Kidney epithelial cell (primary cell): ENCODE measurements around the gene CLCN3. TPM values are rescaled to one million over a fixed set of nuclear protein-coding genes. Genes with fewer than 3 reads are reported as not detected.

Experiments
- DNase-seq: peaks from one replicate; pipeline ENCODE4 v3.0.0-alpha.2; 2010; ENCODE audit warnings: low read depth
- H3K27me3 ChIP-seq: 2 replicates; pipeline ENCODE4 v1.6.0; 2011; ENCODE audit warnings: low read length; ENCODE audit not compliant: control insufficient read depth, insufficient read depth
- H3K36me3 ChIP-seq: 2 replicates; pipeline ENCODE4 v1.5.1; 2011; ENCODE audit warnings: low read length; ENCODE audit not compliant: control insufficient read depth, insufficient read depth
- H3K4me3 ChIP-seq: 2 replicates; pipeline ENCODE4 v1.5.1; 2011; ENCODE audit warnings: low read depth, mild to moderate bottlenecking, control low read depth, low read length
- total RNA-seq: library from RNA; depleted of rRNA; stranded (reverse); fragments of >200 nt; gene quantifications from 2 replicates; pipeline ENCODE4 v1.2.3, GENCODE V29; 2015
- TF ChIP-seq, protein P1 (sequence below): IDR thresholded peaks from 2 replicates; pipeline ENCODE4 v1.5.1; 2011; ENCODE audit warnings: mild to moderate bottlenecking, moderate library complexity, low read length, control low read depth, inconsistent platforms; ENCODE audit not compliant: insufficient read depth, poor library complexity, severe bottlenecking

The CLCN3 gene
- total RNA-seq, 1 donor from 2014 or later, result 58.3 TPM

DNA sequence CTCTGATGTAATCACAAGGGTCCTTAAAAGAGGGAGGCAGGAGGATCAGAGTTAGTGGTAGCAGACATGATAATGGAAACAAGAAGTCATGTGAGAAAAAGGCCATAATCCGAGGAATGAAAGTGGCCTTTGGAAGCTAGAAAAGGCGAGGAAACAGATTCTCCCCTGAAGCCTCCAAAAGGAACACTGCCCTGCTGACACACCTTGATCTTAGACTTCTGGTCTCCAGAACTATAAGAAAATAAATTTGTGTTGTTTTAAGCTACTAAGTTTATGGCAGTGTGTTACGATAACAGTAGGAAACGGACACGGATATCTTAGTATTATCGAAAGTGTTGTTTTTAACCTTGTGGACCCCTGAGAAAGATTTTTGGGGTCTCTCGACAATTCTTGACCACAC, 24.4 kb downstream of the CLCN3 start:
- H3K27me3 ChIP-seq, result no peaks in the 10 kb centered on the region

DNA sequence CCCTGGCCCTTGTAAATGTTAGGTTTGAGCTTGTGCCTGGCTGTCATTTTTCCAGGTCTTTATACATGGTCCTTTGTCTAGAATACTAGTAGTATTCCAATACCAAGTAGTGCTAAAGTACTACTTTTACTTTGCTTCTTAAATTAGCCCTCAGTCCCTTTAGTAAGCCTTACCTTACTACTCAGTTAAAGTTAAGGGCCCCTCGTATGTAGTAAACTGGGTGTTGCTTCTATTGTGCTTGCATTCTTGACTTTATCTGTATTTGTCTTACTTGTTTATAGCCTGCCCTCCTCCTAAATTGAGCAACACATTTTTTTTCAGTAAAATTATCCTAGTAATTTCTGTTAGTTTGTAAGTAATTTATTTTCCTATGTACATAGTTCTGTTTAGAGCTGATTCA, 25.2 kb downstream of the CLCN3 start:
- H3K4me3 ChIP-seq, result no peak overlapping the region
- TF ChIP-seq, protein P1, sequence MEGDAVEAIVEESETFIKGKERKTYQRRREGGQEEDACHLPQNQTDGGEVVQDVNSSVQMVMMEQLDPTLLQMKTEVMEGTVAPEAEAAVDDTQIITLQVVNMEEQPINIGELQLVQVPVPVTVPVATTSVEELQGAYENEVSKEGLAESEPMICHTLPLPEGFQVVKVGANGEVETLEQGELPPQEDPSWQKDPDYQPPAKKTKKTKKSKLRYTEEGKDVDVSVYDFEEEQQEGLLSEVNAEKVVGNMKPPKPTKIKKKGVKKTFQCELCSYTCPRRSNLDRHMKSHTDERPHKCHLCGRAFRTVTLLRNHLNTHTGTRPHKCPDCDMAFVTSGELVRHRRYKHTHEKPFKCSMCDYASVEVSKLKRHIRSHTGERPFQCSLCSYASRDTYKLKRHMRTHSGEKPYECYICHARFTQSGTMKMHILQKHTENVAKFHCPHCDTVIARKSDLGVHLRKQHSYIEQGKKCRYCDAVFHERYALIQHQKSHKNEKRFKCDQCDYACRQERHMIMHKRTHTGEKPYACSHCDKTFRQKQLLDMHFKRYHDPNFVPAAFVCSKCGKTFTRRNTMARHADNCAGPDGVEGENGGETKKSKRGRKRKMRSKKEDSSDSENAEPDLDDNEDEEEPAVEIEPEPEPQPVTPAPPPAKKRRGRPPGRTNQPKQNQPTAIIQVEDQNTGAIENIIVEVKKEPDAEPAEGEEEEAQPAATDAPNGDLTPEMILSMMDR, result no peak
- H3K27me3 ChIP-seq, result no peaks in the 10 kb centered on the region
- DNase-seq, result no peak
- no peaks in the 10 kb centered on the region for H3K36me3 ChIP-seq

More for the DNA sequence above, 24.4 kb downstream of the CLCN3 start:
- DNase-seq, result no peak
- TF ChIP-seq, protein P1, result no peak
- no peaks in the 10 kb centered on the region for H3K36me3 ChIP-seq
- no peak overlapping the region for H3K4me3 ChIP-seq

DNA sequence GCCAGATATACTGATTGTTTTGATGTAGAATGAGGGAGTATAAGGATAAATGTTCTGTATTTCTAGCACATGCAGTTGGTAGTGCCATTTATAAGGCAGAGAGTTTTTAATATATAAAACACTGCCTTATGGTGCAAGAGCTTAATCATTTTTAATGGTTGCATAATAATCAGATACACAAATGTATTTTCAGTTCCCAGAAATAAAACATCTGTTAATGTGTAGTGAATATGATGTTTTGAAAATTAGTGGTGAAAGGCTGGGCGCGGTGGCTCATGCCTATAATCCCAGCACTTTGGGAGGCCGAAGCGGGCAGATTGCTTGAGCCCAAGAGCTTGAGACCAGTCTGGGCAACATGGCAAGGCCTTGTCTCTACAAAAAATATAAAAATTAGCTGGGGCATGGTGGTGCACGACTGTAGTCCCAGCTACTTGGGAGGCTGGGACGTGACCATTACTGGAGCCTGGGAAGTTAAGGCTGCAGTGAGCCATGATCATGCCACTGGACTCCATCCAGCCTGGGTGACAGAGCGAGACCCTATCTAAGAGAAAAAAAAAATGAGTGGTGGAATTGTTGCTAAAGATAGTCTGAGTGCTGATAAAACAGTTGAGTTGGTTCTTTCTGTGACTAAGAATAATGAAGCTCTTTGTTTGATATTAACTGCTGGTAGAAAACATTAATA, 29.3 kb downstream of the CLCN3 start:
- Histone ChIP-seq H3K4me3 (no peak overlapping the region), H3K36me3 (no peaks in the 10 kb centered on the region), H3K27me3 (no peaks in the 10 kb centered on the region)
- TF ChIP-seq, protein P1, result no peak
- DNase-seq, result no peak

DNA sequence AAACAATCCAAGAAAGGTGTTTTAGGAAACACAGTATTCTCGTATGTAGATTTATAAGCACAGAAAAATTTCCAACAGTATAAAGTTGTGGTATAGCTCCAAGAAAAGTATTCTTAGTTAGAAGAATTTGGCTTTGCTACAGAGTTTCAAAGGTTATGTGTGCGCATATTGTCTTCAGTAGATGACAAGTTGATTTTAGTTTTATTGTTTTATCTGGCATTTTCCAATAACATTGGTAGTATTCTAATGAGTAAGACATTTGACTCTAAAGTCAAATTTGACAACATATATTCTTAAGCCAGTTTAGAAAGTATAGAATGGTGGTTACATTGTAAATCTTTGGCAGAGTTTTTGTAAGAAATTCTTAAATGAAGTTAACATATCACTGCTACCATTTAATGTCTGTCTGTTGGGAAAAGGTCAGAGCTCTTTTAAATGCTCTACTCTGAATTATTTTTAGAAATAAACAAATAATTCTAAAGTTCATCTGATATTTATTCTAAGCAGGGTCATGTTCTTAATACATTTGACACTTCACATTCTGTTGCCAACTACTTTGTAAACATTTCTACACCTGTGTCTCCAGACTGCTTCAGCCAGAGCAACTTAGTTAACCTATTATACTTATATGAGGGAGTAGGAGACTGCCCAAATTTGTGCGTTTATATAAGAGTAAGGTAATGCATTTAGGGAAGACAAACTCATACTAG, 30.0 kb downstream of the CLCN3 start:
- TF ChIP-seq, protein P1, result no peak

DNA sequence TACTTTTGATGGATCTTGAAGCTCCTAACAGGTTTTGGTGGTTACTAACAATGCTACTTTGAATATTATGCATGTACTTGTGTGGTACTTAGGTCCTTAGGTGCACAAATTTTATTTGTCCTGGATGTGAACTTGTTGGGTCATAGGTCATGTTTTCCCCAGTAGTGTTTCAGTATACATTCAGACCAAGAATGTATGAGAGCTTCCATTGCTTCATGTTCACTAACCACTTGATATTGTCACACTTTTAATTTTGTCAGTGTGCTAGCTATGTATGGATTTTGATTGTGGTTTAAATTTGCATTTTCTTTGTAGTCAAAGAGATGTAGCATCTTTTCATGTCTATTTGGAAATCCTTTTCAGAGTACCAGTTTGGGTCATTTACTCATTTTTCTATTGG, 32.2 kb downstream of the CLCN3 start:
- TF ChIP-seq, protein P1, result no peak
- Histone ChIP-seq H3K27me3 (no peaks in the 10 kb centered on the region), H3K36me3 (no peaks in the 10 kb centered on the region), H3K4me3 (no peak overlapping the region)
- no peak for DNase-seq

More for the DNA sequence above, 30.0 kb downstream of the CLCN3 start:
- DNase-seq, result no peak
- no peaks in the 10 kb centered on the region for H3K27me3 ChIP-seq
- no peaks in the 10 kb centered on the region for H3K36me3 ChIP-seq
- no peak overlapping the region for H3K4me3 ChIP-seq
